T follicular helper cell (primary cell): ENCODE data around the gene SULT1B1.
A peak's percentile ranks its signal among the peaks of the same experiment; 100 is the strongest.
"Not testable (repeated sequence)": the region's sequence is repeated elsewhere in the genome, so short reads cannot be mapped to it uniquely, and the experiment has no call there.

Source experiments
- DNase-seq: peaks from one replicate; pipeline ENCODE4 v3.0.0-alpha.2; 2020; ENCODE audit warnings: low read depth
- total RNA-seq, 2 experiments: gene quantifications; one replicate each; lab custom pipeline; 2026; lab: John Stamatoyannopoulos, UW

SULT1B1 gene
- total RNA-seq = 0.13 to 4.6 reads per million in 2 experiments

DNA sequence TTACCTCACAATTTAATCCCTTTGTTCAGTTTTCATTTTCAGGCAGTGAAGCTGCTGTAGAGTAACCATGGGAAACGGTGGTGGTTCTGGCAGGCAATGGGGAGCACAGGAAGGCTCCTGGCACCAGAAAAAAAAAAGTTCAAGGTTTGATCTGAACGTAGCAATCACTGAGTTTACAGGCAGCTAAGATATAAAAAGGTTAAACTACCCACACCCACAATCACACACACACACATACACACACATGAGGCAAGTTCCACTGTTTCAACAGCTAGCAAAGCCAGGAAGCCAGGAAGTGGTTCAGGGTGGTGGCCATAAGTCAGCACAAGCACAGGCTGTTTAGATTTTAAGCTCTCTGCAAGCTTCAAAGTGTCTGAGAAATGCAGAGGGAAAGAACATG is at the start of gene SULT1B1:
SULT1B1 (minus strand) TSS at position 166 of the 400 bp plus-strand sequence. CDS start 5,403 bp downstream, outside the sequence.
- DNase-seq = peak; percentile 21

DNA sequence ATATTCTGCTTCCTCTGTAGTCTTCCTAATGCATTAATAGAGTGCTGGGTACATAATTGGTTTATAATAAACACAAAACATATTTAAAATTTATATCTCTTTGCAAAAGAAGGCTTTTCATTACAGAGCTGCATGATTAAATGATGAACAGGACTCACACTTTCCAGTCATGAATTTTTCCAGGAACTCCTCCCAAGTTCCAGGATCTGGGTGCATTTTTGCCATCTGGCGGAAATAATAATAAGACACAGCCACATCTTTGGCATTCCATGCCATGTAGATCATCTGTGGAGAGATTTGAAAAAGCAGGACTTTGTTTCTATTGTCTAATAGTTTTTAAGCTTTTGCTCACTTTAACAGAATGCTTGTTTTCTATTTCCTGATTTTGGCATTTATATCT is 40.2 kb upstream of the SULT1B1 start:
- no peak for DNase-seq

DNA sequence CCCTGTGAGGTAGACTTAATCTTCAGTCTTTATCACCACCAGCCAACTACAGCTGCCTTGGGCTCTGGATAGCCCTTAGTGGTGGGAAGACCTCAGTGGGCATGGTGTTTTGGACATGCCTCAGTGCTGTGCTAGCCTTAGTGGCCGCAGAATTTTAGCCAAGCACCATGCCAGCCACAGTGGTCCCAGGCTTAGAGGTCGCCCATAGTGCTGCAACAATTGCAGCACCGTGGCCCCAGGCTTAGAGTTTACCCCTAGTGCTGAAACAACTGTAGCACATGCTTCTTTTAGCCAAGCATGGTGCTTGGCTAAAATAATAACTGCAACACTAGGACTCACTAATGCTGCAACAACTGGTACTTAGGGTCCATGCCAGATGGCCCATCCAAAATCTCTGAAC is 38.9 kb upstream of the SULT1B1 start:
- DNase-seq = no peak

DNA sequence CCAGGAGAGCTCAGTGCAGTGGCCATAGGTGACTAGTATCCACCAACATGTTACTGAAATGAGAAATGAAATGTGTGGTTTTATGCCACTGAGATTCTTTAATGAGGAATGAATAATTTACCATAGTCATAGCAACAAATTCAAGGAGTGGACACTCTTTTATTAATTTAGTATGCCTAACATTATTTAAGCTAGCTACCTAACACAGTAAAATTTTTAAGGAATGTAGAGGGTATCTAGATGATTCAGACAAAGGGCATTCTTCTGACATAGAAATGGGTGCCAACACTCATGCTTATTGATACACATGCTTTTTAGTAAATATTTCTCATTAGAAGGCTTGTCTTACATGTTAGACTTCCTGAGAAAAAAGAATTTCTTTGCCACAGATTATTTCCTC is 33.3 kb upstream of the SULT1B1 start:
- DNase-seq = no peak

DNA sequence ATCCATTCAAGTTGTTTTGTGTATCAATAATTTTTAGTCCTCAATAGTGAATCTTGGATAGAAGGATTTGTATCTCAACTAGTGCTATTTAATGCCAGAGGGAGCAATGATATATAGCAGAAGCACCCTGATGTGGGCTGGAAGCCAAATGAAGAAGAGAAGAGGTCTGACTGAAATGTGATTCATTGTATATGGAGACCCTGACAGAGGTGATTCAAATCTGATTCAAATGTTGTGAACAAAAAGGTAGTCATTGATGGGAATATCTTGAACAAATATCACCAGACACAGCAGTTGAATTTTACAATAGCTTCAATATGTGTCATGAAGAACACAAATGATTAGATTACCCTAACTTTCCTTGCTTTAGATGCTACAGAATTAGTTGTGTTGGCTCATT is 27.5 kb upstream of the SULT1B1 start:
- DNase-seq = no peak

DNA sequence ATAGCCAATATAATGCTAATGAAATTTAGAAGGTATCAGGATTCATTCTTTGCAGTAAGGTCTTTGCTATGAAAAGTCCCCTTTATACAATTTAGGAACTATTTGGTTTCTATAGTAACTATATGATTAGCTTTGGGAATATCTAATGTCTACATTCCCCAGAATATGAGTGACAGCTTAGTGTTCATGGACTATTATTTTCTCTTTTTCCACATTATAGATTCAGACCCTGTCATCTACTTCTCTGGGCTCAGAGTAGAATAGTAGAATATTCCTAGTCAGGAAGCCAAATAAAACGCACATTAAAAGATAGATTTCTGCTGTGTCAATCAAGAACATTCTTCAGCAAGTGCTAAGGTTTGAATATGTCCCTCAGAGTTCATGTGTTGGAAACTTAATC is 26.1 kb upstream of the SULT1B1 start:
- DNase-seq = no peak

DNA sequence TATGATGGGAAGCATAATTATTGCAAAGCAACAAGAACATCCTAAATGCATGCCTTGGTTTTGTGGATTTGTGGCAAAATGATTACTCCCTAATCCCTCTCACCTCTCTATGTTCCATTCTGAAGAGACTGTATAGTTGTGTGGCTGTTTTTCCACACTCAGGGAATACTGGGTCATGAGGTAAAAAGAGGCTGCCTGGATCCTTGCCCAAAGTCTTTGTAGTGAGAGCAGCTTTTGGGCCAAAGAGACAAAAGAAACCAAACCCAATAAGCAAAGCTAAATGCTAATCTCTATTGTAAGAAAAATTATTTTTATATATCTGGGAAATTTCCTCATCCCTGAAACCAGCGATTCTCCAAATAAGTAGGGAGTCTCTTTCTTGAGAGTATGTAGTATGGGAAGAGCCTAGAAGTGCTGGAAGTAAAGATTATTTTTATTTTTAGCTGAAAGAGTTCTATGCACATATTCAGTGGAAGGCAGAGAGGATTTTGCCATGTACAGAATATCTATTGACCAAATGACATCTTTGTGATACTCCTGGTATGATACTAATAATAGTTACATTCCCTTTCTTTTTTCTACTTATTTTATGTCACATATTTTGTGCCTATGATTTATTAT is 24.9 kb upstream of the SULT1B1 start:
- DNase-seq = no peak

DNA sequence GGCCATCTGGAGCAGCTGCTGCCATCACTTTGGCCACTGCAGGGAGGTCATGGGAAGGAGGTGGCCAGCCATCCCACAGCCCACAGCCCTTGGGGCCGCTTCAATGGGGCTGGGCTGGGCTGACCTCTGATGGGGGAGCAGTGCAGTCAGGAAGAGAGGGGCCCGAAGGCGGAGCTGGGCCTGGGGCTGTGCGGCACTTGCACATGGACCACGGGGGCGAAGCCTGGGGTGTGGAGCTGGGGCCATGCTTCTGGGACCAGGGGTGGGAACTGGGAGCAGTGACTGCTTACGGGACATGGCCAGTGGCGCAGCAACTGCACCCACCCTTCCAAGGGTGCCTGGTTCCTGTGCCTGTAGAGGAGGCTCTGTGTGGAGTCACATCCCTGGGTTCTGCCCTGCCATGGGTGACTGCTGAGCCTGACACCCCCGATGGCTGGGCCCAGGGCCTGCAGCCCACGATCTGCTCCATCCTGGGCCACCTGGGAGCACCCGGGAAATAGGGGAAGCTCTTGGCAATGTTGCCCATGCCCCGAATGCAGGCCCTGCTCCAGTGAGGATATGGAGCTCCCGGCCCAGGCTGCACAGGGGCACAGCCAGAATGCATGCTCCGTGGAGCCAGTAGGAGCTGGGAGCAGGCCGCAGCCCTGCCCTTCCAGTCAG is 22.4 kb upstream of the SULT1B1 start:
- no peak for DNase-seq

DNA sequence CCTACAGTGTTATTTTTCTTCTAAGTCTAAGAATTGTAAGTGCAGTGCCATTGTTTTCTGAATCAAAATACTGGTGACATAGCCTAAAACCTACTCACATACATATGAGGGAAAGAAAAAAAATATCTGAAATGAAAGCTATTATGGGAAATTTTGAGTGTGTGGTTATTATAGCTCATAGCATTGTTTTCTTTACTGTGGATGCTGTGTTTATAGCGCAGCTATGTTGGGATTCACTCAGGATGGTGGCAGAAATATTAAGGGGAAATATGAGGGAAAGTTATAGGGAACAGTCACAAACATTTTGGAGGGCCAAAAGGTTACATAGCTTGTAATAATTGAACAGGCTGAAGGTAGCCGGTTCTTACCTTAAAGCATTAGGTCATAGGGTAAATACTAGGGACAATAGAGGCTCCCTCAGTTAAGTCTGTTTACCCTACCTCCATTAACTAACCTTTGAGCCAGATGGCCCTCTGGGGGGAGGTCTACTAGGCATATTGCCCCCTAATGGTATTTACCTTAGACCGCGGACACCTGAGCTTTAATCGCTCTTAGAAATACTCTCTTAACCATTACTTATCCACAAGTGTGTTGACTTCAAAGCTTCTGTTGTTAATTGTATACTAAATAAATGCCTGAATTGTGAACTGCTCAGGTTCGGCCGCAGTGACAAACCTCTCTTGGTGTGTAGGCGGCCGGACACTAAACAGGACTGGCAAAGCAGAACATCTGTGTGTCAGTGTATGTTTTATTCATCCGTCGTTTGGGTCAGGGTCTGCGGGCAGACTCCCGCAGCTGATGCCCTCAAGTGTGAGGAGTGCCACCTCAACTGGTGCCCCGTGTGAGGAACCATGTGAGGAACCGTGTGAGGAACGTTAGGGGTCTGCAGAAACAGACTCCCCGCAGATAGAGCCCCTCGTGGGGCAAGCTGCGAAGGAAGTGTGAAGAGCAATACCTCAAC is 21.3 kb upstream of the SULT1B1 start:
- no peak for DNase-seq

DNA sequence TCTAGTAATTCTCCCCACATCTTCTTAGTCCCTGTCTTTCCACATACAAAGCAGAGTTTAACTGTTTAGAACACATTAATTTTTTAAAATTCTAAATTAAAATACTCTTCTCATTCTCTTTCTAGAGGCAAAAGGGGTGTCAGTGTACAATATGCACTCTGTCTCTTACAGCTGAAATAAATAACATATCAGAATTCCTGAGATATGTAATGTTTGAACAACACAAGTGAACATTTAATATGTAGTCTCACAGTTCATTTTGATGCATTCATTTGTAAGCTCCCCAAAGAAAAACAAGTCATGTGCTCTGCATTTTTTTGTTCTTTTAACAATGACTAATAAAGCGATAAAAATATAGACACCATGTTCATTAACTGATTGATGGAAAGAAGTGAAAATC is 19.7 kb upstream of the SULT1B1 start:
- no peak for DNase-seq

DNA sequence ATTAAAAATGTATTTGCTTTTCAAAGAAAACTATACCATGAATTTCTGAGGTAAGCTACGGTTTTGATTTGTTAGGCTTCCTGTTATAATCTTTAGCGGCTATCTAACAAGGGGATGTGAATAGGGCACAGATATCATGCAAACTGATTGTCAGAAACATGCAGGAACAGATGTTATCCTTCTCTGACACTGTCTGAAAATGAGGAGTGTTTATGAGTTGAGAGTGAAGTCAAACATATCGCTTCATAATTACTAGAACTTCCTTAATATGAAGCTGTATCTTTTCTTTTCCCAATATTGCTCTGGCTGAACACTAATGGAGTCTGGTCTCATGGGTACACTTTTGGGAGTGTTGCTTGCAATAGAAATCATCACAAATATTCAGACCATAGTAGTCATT is 16.3 kb upstream of the SULT1B1 start:
- DNase-seq = no peak

DNA sequence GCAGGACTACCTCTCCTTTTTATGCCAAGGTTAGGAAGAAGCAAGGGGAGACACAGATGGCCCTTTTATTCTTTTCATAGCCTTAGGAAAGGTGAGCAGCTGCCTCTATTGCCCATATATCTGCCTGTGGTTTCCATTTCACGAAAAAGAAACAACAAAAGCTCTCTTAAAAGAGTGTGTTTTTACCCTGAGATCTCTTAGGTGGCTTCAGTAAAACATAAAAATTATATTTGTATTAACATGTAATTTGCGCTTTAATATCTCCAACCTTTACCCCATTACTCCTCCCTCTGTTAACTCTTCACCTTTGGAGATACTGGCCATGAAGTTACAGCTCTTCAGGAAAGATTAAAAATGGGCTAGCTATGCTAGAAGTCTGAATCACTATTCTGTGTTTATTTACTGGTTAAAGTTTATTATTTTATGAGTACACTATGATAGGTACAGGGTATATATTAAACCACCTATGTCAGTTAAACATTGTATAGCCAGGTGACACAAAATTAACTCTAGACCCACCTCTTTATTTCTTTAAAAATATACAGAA is 15.0 kb upstream of the SULT1B1 start:
- no peak for DNase-seq

DNA sequence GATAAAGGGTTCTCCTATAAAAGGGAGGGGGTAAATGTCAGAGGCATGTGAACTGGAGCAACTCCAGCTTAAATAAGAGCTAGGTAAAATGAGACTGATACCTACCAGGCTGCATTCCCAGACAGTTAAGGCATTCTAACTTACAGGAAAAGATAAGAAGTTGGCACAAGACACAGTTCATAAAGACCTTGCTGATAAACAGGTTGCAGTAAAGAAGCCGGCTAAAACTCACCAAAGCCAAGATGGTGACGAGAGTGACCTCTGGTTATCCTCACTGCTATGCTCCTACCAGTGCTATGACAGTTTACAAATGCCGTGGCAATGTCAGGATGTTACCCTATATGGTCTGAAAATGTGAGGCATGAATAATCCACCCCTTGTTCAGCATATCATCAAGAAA is 13.1 kb upstream of the SULT1B1 start:
- no peak for DNase-seq

DNA sequence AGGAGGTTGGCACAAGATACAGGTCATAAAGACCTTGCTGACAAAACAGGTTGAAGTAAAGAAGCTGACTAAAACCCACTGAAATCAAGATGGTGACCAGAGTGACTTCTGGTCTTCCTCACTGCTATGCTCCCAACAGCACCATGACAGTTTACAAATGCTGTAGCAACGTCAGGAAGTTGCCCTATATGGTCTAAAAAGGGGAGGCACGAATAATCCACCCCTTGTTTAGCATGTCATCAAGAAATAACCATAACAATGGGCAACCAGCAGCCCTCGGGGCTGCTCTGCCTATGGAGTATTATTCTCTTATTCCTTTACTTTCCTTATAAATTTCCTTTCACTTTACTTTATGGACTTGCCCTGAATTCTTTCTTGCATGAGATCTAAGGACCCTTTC is 8.1 kb upstream of the SULT1B1 start:
- DNase-seq = not testable (repeated sequence)

DNA sequence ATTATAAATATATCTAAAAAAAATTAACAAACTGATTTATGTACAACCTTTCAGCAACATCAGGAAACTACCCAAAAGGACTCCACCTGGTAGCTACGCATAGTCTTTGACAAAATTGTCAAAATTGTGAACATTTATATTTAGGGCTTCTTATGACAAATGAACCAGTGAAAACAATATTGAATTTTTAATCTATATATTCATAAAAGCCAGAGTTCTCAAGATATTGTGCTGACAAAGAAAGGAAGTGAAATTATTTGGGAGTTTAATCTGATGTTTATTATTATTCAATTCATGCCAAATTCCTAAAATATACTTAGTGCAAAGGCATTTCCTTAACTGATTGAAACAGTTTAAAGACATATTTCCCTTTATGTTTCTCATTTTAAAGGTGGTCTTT is 5.3 kb upstream of the SULT1B1 start:
- no peak for DNase-seq

DNA sequence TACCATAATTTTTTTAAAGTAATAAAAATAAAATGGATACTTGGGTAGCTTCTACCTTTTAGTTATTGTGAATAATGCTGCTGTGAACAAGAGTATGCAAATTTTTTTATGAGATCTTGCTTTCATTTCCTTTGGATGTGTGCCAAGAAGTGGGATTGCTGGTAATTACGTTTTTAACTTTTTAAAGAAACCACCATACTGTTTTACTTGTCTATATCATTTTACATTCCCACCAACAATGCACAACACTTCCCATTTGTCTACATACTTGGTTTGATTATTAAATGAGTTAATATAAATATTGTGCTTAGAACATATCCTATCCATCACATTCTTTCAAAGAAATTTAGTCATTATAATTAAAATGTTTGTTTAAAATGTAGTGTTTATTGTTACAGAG is 3.9 kb upstream of the SULT1B1 start:
- no peak for DNase-seq

DNA sequence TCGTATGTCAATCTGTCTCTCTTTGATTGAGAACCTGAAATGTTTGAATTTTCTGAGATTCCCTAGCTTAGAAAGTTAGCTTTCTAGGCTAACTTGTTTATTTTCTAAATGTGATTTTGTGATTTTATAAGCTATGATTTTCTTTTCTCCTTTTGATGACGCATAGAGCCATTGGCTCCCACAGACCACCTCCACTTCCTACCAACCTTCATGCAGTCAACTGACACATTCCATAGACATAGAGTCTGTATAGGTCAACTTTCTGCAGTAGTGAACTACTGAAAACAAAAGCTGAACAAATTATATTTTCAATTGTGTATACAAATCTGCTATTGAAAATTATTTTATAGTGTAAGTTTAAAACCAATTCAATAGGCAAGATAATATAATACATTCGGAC is 2.8 kb upstream of the SULT1B1 start:
- DNase-seq = no peak

DNA sequence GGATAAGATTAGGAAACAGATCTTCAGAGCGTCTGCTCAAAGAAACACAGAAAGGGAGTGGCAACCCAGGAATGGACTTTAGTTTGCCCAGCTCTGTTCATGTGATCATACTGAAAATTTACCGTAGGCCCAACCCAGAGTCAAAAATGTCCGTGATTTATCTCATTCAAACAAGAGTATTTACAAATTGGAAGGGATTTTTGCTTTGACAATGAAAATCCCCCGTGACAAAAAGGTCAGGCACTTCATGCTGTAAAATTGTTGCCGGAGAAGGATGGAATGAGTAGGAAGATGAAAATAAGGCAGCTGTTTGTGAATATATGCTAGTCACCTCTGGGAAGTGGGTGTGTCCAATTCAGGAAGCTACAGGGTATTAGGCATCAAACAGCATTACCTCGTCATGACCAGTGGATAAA is 1.2 kb downstream of the SULT1B1 start:
- no peak for DNase-seq

DNA sequence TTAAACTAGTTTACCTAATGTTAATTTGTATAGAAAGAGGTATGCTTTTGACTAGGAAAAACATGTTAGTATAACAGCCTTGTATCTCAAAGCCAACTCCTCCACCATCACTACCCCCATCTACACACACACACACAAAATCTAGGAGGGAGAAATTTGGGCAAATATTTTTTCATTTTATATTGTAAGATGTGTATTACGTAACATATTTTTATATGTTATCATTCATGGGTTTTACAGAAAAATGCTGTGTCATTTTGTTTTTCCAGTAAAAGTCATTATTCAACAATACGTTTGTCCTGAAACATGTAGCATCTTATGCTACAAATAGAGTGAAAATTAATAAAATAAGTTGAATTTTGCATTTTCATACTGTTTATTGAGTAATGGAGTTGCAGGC is 3.0 kb downstream of the SULT1B1 start:
- no peak for DNase-seq

DNA sequence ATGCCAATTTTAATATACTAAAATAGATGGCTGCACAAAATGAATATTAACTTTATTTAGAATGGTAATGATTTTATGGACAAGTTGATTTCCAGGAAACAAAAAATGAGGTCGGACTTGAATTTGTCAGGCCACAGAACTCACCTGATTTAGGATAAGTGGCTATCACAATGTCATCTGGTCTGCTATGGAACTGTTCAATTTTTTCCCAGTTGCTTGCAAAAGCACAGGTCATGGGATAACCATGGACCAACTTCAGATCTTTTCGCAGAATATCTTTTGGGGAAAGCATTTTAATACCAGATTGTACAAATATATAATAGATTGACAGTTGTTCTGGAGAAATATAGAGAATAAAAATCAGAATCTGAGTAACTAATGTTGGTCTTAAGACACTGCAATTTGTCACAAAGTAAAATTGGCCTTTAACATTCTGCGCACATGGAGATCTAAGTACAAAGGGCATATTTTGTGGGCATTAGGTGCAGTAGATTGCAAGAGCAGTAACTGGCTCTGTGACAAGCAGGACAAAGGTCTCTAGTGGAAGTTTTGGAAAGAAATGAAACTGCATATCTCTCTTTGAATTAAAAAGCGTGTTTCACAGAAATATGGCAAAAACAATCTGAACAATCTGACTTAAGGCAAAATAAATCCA is 5.4 kb downstream of the SULT1B1 start:
- DNase-seq = no peak

DNA sequence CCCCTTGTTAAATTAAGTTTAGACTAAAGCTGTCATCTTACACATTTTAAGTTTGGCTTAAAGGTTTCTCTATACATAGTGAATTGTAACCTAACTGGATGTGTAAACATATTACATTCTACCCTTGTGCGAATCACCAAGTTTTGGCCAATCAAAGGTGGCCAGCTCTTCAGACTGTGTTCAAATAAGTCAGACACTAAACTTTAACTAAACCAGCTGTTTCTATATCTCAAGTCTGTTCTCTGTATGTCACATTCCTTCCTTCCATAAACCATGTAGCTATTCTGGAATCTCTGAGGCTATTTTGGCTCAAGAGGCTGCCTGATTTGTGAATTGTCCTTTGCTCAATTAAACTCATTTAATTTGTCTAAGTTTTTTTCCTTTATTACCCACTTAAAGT is 6.7 kb downstream of the SULT1B1 start:
- no peak for DNase-seq

DNA sequence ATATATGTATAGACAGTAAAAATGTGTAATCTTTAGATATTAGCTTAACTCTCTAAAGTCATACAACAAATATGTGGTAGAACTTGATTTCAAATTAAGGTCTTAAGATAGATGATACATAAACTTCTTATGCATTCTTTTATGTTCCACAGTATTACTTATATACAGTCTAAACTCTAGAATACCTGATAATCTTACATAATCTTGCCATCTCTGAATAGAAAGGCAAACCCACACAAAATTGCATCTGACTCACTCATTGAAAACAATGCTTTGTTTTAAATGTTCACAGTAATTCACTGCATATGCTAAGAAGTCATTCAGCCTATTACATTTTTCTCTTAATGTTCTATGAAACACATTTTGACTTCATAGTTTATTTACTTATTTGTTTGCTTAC is 10.1 kb downstream of the SULT1B1 start:
- no peak for DNase-seq
